DMS153 treated with DMSO at 0.1 percent for 48 hours (cell line): ENCODE measurements around the gene SYNPO.

Experiments used
- DNase-seq: peaks from one replicate; lab custom pipeline; 2025; ENCODE audit not compliant: unreplicated experiment; lab: John Stamatoyannopoulos, UW

Gene SYNPO

DNA sequence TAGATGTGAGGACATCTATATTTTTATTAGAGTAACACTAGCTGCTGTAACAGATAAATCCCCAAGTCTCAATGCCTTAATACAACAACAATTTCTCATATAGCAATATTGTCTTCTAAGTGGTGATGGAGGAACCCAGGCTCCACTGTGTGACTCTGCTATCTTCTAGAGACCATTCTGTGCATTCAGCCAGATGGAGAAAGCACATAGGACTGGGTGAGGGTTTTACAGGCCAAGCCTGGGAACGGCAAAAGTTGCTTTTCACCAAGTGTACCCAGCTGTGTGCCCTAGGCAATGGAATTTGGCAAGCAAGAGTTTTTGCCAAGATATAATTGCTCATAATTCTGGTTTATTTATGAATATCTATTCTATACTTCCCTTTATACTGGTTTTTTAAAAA, 48.7 kb downstream of the SYNPO start:
- no peak for DNase-seq

GRCh38 chr5:150690760-150691159, 50.3 kb downstream of the SYNPO start:
- DNase-seq = no peak

DNA sequence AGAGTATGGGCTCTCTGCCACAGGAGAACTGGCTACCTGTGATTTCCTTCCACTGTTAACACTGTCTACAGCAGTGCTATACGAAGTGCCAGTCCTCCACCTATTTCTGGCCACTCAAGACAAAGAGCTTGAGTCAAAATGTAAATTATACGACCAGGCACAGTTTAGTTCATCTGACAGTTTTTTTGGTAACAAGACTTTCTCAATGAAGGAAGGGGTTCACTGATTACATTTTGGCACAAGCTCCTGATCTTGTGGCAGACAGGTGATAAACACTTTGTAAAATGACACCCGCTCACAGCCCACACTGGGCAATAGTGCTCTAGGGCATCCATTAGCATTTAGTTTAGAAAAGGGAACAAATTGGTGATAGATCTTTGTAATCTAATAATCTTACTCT, 51.8 kb downstream of the SYNPO start:
- no peak for DNase-seq

DNA sequence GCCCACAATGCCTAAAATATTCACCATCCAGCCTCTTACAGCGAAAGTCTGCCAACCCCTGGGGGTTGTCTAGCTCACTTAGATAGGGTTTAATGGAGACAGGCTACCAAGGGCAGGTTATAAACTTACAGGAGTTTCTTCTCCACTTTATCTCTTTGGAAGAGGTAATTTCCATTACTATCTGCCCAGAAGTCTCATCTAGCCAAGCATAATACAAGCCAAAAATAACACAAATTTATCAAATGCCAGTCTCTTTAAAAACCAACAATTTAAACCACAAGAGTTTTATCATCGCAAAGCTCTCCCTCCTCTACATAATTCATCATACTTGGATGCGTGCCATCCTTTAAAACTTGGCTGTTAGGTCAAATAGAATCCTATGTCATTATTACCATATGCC, 54.2 kb downstream of the SYNPO start:
- no peak for DNase-seq

GRCh38 chr5:150700246-150700593, 59.8 kb downstream of the SYNPO start:
- no peak for DNase-seq

DNA sequence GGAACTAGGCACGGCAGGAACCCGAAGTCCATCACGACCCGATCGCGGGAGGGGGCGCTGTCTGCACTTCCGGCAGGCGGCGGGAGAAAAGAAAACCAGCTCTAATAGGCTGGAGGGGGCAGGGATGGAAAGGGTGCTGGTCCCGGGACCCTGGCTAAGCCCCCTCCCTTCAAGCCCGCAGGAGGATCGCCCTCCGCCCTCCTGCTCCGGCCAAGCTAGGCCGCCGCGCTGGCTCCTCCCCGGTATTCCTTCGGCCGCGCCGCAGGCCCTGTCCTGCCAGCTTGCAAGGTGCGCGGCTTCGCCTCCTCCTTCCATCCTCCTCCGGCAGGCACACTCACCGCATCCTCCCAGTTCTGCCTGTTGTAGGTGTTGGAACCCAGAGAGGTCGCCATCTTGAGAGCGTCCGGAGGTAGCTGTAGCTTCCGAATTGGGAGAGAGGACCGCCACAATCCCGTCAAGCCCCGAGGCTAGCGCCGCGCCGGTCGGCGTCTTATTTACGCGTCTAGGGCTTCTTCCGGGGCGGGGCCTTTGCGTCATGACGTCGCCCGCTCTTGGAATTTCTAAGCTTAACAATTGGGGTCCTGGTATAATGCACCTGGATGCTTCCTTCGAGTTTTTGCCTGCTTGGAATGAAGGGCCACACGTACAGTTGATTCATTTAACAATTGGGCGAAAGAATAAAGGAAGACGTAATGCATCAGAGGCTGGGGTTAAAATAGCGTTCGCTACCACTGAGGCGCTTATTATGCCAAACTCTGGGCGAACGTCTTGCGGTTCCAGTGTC, 60.3 kb downstream of the SYNPO start, which contains the start of gene RBM22:
Gene RBM22 (minus strand): TSS at position 469 of the 784 bp plus-strand sequence. CDS start 77 bp downstream, at position 392.
- peak; percentile 59 for DNase-seq

GRCh38 chr5:150703762-150704161, 63.3 kb downstream of the SYNPO start:
- DNase-seq = no peak

- DNase-seq = no peak
Measured at GRCh38 chr5:150706776-150707390, 66.4 kb downstream of the SYNPO start.
